ENCODE results near the gene SAMSN1. TPM values are rescaled to one million over a fixed set of nuclear protein-coding genes. Genes with fewer than 3 reads are reported as not detected.

Gene SAMSN1
- total and polyA plus RNA-seq, 2 of the 8 experiments (the other 6 are each of a cell fraction or from before 2014, with no cell fraction given), result 0.50 to 3.0 TPM

GRCh38 chr21:14499316-14499715 is 46.8 kb downstream of the SAMSN1 start (continued):
- TF ChIP-seq BRCA1 (IDR thresholded peaks at IDR 0.05; ENCODE audit: low read depth, low read length) (no peak), HDAC2 (IDR thresholded peaks at IDR 0.05; ENCODE audit: borderline replicate concordance in 1 of 2, low read depth in 2 of 2, low read length in 2 of 2) (no peak), MAX (IDR thresholded peaks at IDR 0.05) (no peak), JUN (IDR thresholded peaks at IDR 0.05; ENCODE audit: low read depth, low read length) (no peak), CBX8 (IDR thresholded peaks at IDR 0.05; ENCODE audit: borderline replicate concordance, low read depth, low read length) (no peak), TCF12 (IDR thresholded peaks at IDR 0.05; ENCODE audit: low read depth, low read length) (no peak)

Measured in H1 (cell line).